NOMO-1 (cell line): ENCODE data around the gene TSLP.
A peak's percentile ranks its signal among the peaks of the same experiment; 100 is the strongest.

Source experiments
- DNase-seq, 2 experiments: peaks; one replicate each; lab custom pipeline; 2025; ENCODE audit not compliant: unreplicated experiment in 2 of 2; lab: John Stamatoyannopoulos, UW

TSLP gene

DNA sequence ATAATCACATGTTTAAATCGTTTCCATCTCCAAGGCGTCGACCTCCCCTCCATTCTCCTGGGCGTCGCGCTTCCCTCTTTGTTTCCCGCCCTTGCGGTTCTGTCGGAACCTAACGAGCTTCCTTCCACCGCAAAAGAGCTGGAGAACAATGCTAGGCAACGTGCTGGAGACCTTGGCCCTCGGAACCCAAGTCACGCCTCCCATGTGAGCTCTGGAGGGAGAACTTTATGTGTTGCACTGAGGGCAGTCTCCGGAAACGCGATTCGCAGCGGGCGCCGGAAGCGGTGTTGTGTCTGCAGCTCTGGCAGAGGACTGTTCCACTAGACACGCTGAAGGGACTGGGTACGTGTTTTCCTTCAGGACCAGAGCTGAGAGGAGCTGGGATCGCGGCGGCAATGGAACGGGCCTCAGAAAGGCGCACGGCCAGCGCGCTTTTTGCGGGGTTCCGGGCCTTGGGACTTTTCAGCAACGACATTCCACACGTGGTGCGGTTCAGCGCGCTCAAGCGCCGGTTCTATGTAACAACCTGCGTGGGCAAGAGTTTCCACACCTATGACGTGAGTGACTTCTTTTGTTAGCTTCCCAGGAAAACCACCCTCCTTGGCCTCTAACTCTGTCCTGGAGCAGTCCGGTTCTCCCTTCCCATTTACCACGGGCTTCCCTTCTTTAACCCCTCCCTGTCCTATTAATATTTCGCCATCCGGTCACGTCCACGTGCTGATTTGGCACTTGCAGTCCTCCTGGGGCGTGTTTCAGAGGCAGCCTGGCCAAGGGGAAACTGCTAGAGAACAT, 20.7 kb downstream of the TSLP start, which contains the start of gene WDR36:
WDR36 (plus strand) TSS at position 287 of the 792 bp plus-strand sequence; CDS start at position 396, 109 bp downstream.
- peak; percentile 79 to 92 for DNase-seq

- no peak for DNase-seq
Observed at GRCh38 chr5:111095982-111096381, 24.5 kb downstream of the TSLP start.

- DNase-seq = no peak
Observed at GRCh38 chr5:111099058-111099778, 27.7 kb downstream of the TSLP start.

DNA sequence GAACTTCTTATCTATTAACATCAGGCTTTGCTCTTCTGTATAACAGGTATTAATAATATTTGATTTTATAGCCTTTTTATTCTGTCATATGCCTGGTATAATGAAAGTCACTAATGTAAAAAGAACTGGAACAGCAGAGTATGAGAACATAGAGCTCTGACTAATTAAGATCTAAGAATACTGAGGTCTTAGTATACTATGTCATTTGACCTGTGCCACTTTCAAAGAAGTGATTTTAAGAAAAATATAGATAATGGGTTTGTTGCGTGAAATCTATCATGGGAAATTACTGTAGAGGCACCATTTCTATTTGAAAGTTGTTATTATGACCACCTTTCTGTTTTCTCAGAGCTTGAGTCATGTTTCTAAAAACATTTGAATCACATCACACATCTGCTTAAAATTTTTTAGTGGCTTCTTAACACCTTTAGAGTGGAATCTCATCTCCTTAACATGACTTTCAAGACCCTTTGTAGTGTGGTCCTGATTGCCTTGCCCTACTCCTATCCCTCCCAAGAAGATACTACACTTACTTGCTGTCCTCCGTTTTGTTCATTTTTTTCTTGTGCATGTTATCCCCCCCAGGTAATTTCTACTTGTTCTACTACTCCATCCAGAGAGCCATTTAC, 34.9 kb downstream of the TSLP start:
- no peak for DNase-seq

- DNase-seq = no peak
Observed at GRCh38 chr5:111107371-111107770, 35.9 kb downstream of the TSLP start.

DNA sequence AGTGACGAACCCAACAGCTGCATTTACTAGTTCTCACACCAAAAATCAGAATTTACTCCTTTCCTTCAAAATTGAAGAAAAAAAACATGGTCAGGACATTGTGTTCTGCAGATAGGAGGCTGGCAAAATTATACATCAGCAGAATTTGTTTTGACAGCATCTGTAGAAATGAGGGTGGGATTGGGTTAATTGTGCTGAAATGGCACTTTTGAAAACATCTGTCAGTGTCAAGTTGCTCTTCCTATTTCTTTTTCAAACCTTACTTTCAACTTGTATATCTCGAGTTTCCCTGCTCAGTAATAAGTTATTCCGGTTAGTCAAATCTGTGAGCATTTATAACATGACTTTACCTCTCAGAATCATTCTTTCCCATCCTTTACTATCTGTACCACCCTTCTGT, 40.4 kb downstream of the TSLP start:
- no peak for DNase-seq

GRCh38 chr5:111113678-111114077, 42.2 kb downstream of the TSLP start:
- DNase-seq = no peak

DNA sequence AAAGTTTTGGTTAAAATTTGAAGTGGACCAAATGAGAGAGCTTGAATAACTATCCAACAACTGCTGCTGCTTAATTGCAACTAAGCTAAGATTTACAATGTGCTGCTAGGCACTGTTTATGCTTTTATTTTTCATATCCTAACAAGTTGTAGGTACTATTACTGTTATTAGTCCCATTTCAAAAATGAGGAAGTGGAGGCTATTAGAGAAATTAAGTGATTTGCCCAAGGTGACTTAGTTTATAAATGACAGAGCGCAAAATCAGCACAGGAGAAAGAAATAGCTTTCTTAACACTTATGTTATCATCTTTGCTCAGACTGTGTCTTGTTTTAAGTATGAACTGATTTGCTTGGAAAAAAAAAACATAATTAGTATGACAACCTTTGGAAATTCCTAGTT, 43.7 kb downstream of the TSLP start:
- no peak for DNase-seq

- DNase-seq = peak; percentile 73 to 96
Observed at GRCh38 chr5:111116550-111116949, 45.0 kb downstream of the TSLP start.

GRCh38 chr5:111117136-111117535, 45.6 kb downstream of the TSLP start:
- no peak for DNase-seq

GRCh38 chr5:111119221-111119620, 47.7 kb downstream of the TSLP start:
- DNase-seq = no peak

DNA sequence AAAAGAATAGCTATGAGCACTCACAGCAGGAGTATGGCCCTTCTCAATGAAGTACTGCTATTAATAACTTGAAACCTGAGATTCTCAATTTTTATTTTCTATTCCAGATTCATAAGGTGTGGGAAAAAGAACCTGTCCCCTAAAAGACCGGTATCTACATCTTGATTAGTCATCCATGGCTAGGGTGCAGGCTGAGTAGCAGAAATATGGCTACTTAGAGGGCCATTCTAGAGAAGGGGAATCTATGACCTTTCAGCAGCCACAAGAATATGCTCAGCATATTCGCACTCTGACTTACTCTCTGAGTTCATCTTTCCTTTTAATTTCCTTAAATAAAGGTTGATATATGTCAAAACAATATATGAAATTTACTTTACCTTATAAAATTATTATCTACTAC, 48.3 kb downstream of the TSLP start:
- no peak for DNase-seq

GRCh38 chr5:111120911-111121310, 49.4 kb downstream of the TSLP start:
- no peak for DNase-seq

- DNase-seq = no peak
Observed at GRCh38 chr5:111121926-111122325, 50.4 kb downstream of the TSLP start.

- DNase-seq = no peak
Observed at GRCh38 chr5:111122398-111122797, 50.9 kb downstream of the TSLP start.

GRCh38 chr5:111124793-111125192, 53.3 kb downstream of the TSLP start:
- no peak for DNase-seq

- DNase-seq = no peak
Observed at GRCh38 chr5:111126896-111127295, 55.4 kb downstream of the TSLP start.
